ENCODE data around the gene SNX3. TPM values are rescaled to one million over a fixed set of nuclear protein-coding genes. Genes with fewer than 3 reads are reported as not detected.

SNX3 gene
- total RNA-seq, 1 donor from 2014 or later = 268 TPM

DNA sequence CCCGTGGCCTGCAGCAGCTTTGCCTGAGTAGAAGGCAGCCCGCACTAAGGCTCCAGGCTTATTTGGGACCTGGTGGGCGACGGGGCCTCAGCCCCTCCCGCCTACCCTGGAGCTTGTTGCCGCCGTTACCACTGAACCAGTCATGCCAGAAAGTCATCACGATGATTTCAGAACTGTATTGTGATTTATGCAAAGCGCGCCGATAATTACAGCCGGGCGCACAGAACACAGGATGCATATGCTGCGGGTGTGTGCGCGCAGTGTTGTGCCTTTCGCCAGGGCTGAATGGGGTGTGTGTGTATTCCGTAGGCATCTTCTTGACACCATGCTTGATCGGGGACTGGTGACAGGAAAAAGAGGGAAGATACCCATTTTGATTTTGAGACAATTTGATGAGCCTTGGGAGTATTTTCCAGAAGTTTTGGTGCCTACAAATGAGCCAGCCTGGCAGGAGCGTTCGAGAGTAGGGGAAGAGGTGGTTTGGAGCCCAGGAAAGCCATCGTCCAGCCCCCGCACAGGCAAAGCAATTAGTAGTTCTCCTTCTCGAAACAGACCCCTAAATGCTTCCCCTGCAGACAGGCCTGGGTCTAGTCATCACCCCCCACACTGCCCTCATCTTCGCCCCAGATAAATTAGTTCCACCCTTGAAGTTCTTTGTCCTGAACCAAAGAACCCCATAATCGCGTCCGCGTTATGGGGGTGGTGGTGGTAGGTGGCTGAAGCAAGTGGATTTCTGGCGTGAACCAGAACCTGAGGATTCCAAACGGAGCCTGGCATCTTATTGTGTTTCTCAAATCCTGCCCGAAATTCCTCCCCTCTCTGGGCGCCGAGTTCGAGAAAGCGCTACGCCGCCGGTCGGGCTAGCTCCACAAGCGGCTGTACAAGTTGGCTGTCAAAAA lies 96.9 kb downstream of the SNX3 start:
- DNase-seq = no peak
- intact Hi-C loops (cut with micrococcal nuclease) = no loop called here
- ATAC-seq = no peak

DNA sequence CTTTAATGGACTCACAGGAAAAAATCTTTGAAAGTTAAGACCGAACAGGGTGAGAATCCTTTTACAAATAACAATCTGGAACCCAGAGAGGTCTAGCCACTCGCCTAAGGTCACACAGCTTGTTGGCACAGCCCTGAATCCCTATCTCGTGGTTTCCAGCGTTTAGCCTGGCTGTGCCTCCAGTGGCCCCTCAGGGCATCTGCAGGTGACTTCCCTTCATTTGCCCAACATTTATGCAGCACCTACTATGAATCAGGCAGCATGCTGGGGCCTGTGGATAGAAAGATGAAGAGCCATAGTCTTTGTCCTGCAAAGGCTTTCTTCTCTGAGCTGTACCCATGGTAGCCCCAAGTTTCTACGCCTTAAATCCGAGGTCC lies 97.6 kb downstream of the SNX3 start:
- ATAC-seq (no peak), DNase-seq (no peak)
- intact Hi-C loops (cut with micrococcal nuclease) = no loop called here

DNA sequence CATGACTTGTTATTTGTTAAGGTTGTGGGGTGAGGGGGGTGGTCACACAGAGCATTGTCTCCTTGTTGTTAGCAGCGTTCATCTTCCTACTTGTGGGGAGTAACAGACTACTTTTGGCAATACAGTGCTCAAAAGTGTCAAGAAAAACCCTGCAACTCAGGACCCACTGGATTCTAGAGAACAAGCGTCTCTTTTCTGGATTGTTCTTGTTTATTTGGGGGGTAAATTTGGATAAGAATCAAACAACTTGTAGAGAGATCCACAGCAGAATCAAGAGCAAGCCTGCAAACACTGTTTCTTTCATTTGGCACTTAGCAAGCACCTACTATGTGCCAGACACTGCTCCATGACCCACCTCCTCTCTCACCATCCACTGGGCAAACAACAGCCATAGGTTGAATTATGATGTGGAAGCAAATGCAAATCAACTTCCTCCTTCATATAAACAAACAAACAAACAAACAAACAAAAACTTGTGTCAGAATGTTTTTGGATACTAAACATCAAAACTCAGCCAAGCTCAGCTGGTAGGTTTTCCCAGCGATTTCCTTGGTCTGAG lies 99.0 kb downstream of the SNX3 start:
- intact Hi-C loops (cut with micrococcal nuclease) = no loop called here
- DNase-seq = no peak
- ATAC-seq = no peak

Other genes starting within 250 kb of the SNX3 start
- gene OSTM1, start 186.3 kb downstream of the SNX3 start, total RNA-seq = 36.6 TPM
- gene NR2E1, start 95.0 kb downstream of the SNX3 start, total RNA-seq = not detected
- 12.4 TPM for gene AFG1L, start 34.0 kb upstream of the SNX3 start, total RNA-seq

All from left ventricle myocardium superior (tissue), 1 donor.